GM18511 (cell line): ENCODE data around the gene CDR2.
A peak's percentile ranks its signal among the peaks of the same experiment; 100 is the strongest.
"Not testable (repeated sequence)": the region's sequence is repeated elsewhere in the genome, so short reads cannot be mapped to it uniquely, and the experiment has no call there.

Experiments
- ATAC-seq: cut with Tn5 transposase; IDR thresholded peaks from one replicate; pipeline ENCODE4 v1.9.1; 2021; ENCODE audit warnings: mild to moderate bottlenecking, moderate library complexity; ENCODE audit not compliant: unreplicated experiment

Gene CDR2

GRCh38 chr16:22311520-22311919 lies 62.9 kb downstream of the CDR2 start:
- ATAC-seq: no peak

- ATAC-seq: no peak
Measured at GRCh38 chr16:22308824-22309520, 65.4 kb downstream of the CDR2 start.

- no peak for ATAC-seq
Measured at GRCh38 chr16:22307838-22308237, 66.6 kb downstream of the CDR2 start.

- no peak for ATAC-seq
Measured at GRCh38 chr16:22306788-22307187, 67.6 kb downstream of the CDR2 start.

- ATAC-seq: no peak
Measured at GRCh38 chr16:22304411-22304810, 70.0 kb downstream of the CDR2 start.

GRCh38 chr16:22302776-22303363 lies 71.5 kb downstream of the CDR2 start:
- no peak for ATAC-seq

- not testable (repeated sequence) for ATAC-seq
Measured at GRCh38 chr16:22301423-22301822, 73.0 kb downstream of the CDR2 start.

- ATAC-seq: no peak
Measured at GRCh38 chr16:22300427-22301071, 73.9 kb downstream of the CDR2 start.

GRCh38 chr16:22299036-22299435 lies 75.4 kb downstream of the CDR2 start:
- ATAC-seq: no peak

GRCh38 chr16:22297871-22298733 lies 76.3 kb downstream of the CDR2 start:
- ATAC-seq: peak; percentile 39

GRCh38 chr16:22297114-22297870 lies 77.1 kb downstream of the CDR2 start, which contains the start of gene POLR3E:
Gene POLR3E (plus strand): TSS chr16:22297409. CDS start chr16:22302969, 5,560 bp downstream.
- ATAC-seq: peak; percentile 83

GRCh38 chr16:22296225-22297113 lies 78.0 kb downstream of the CDR2 start:
- peak; percentile 2 for ATAC-seq
